ENCODE measurements around the gene NPPA. TPM values are rescaled to one million over a fixed set of nuclear protein-coding genes. Genes with fewer than 3 reads are reported as not detected.

NPPA gene
- total RNA-seq, 3 donors from 2014 or later (not counting 1 experiment from before 2014, with no cell fraction given), result not detected

- Histone ChIP-seq H3K4me3 (ENCODE audit: low read length) (no peak overlapping the region), H3K4me1 (ENCODE audit: control insufficient read depth, insufficient read depth, low read length) (no peaks in the 10 kb centered on the region), H3K9me3 (ENCODE audit: control insufficient read depth, insufficient read depth, low read length) (no peaks in the 10 kb centered on the region), H3K27me3 (ENCODE audit: control insufficient read depth, insufficient read depth, low read length) (no peaks in the 10 kb centered on the region), H3K27ac (ENCODE audit: low read length) (no peak overlapping the region), H3K36me3 (ENCODE audit: control insufficient read depth, insufficient read depth, low read length) (no peaks in the 10 kb centered on the region)
- Mint-ChIP-seq H3K4me1 (peaks cover 0 to 5% of the 10 kb centered on the region in 2 donors), H3K36me3 (no peaks in the 10 kb centered on the region), H3K27ac (no peak overlapping the region), H3K27me3 (ENCODE audit: low read depth in 2 of 2) (no peaks in the 10 kb centered on the region), H3K4me3 (no peak overlapping the region), H3K9me3 (no peaks in the 10 kb centered on the region)
- 80% methylated on average over 10 of the region's 10 CpGs for WGBS (ENCODE audit: insufficient coverage)
- ATAC-seq (no peak), DNase-seq (no peak)
- TF ChIP-seq CTCF (IDR thresholded peaks at IDR 0.05), result no peak
- intact Hi-C loops (cut with micrococcal nuclease), result no loop called here
Observed at GRCh38 chr1:11880911-11881748, 33.5 kb upstream of the NPPA start.

GRCh38 chr1:11880181-11880575 lies 32.6 kb upstream of the NPPA start:
- H3K4me3 Mint-ChIP-seq, result no peak overlapping the region
- 79% methylated on average over 12 of the region's 12 CpGs for WGBS (ENCODE audit: insufficient coverage)

GRCh38 chr1:11879311-11880180 lies 32.0 kb upstream of the NPPA start:
- no peak overlapping the region for H3K27ac ChIP-seq (ENCODE audit: low read length)
- WGBS (ENCODE audit: insufficient coverage), result 88% methylated on average over 28 of the region's 28 CpGs
- H3K27ac Mint-ChIP-seq, result no peak overlapping the region
- no peaks in the 10 kb centered on the region for H3K9me3 Mint-ChIP-seq
- no peaks in the 10 kb centered on the region for H3K4me1 ChIP-seq (ENCODE audit: control insufficient read depth, insufficient read depth, low read length)
- TF ChIP-seq CTCF (IDR thresholded peaks at IDR 0.05), result no peak
- DNase-seq (no peak), ATAC-seq (no peak)
- H3K36me3 Mint-ChIP-seq, result no peaks in the 10 kb centered on the region
- no peak overlapping the region for H3K4me3 ChIP-seq (ENCODE audit: low read length)
- no peak overlapping the region for H3K4me3 Mint-ChIP-seq
- H3K27me3 Mint-ChIP-seq (ENCODE audit: low read depth in 2 of 2), result no peaks in the 10 kb centered on the region
- no peaks in the 10 kb centered on the region for H3K36me3 ChIP-seq (ENCODE audit: control insufficient read depth, insufficient read depth, low read length)
- intact Hi-C loops (cut with micrococcal nuclease), result no loop called here
- H3K27me3 ChIP-seq (ENCODE audit: control insufficient read depth, insufficient read depth, low read length), result no peaks in the 10 kb centered on the region
- peaks cover 0 to 5% of the 10 kb centered on the region in 2 donors for H3K4me1 Mint-ChIP-seq
- no peaks in the 10 kb centered on the region for H3K9me3 ChIP-seq (ENCODE audit: control insufficient read depth, insufficient read depth, low read length)

More at GRCh38 chr1:11880181-11880575, 32.6 kb upstream of the NPPA start:
- Mint-ChIP-seq H3K27me3 (ENCODE audit: low read depth in 2 of 2) (no peaks in the 10 kb centered on the region), H3K4me1 (peaks cover 0 to 5% of the 10 kb centered on the region in 2 donors), H3K9me3 (no peaks in the 10 kb centered on the region), H3K36me3 (no peaks in the 10 kb centered on the region), H3K27ac (no peak overlapping the region)
- no peaks in the 10 kb centered on the region for H3K9me3 ChIP-seq (ENCODE audit: control insufficient read depth, insufficient read depth, low read length)
- no peak for DNase-seq
- no peak for ATAC-seq
- H3K27ac ChIP-seq (ENCODE audit: low read length), result no peak overlapping the region
- no peaks in the 10 kb centered on the region for H3K36me3 ChIP-seq (ENCODE audit: control insufficient read depth, insufficient read depth, low read length)
- intact Hi-C loops (cut with micrococcal nuclease), result no loop called here
- H3K4me3 ChIP-seq (ENCODE audit: low read length), result no peak overlapping the region
- TF ChIP-seq CTCF (IDR thresholded peaks at IDR 0.05), result no peak
- H3K27me3 ChIP-seq (ENCODE audit: control insufficient read depth, insufficient read depth, low read length), result no peaks in the 10 kb centered on the region
- no peaks in the 10 kb centered on the region for H3K4me1 ChIP-seq (ENCODE audit: control insufficient read depth, insufficient read depth, low read length)

Data from natural killer cell (primary cell).